ENCODE data around the gene GLMP. TPM values are rescaled to one million over a fixed set of nuclear protein-coding genes. Genes with fewer than 3 reads are reported as not detected.
A peak's percentile ranks its signal among the peaks of the same experiment; 100 is the strongest.

Gene GLMP
- 10 to 100 TPM; 31.9 to 53.0 (median 38.6) TPM for total RNA-seq

DNA sequence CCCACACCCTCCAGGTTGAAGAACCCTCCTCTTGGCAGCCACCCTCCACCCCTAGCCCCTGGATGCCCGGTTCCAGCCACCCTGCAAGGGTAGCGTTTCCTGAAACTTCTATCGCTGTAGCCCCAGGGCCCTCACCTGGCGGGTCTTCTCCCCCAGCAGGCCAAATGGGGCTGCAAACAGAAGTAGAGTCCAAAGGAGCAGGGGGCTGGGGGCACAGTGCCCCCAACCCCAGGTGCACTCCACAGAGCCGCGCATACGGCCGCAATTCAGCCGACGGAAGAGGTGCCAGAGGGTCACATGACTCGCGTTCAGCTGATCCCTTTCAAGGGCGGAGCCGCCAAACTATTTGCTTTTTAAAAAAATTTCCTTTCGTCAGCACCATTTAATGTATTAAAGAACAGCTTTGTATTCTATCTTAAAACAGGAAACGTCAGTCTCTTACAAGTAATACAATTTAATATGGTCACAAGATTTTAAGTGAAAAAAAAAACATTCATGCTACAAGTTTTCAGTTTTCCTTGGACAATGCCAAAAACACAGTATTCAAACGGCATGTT is at the start of gene GLMP:
GLMP (minus strand) TSS at position 289 of the 557 bp plus-strand sequence; CDS start at position 255, 34 bp downstream.
- no peaks in the 10 kb centered on the region for H3K27me3 ChIP-seq
- peak within 1 kb of the TSS; percentile 49 to 80 for H3K4me3 ChIP-seq
- no peaks in the 10 kb centered on the region for H3K9me3 ChIP-seq
- ATAC-seq = peak; percentile 41
- peak within 1 kb of the TSS in 3 of 4 donors; percentile 62 to 80 (median 79) for H3K27ac ChIP-seq
- H3K4me1 ChIP-seq = peaks cover 0 to 56% (median 9%) of the 10 kb centered on the region in 3 donors
- H3K36me3 ChIP-seq = peaks cover 0 to 14% of the 10 kb centered on the region in 2 donors
- 0 to 4% methylated on average over 7 to 8 of the region's 17 CpGs for WGBS, 2 donors (ENCODE audit: low coverage in 1 of 2)
- TF ChIP-seq, protein P1, sequence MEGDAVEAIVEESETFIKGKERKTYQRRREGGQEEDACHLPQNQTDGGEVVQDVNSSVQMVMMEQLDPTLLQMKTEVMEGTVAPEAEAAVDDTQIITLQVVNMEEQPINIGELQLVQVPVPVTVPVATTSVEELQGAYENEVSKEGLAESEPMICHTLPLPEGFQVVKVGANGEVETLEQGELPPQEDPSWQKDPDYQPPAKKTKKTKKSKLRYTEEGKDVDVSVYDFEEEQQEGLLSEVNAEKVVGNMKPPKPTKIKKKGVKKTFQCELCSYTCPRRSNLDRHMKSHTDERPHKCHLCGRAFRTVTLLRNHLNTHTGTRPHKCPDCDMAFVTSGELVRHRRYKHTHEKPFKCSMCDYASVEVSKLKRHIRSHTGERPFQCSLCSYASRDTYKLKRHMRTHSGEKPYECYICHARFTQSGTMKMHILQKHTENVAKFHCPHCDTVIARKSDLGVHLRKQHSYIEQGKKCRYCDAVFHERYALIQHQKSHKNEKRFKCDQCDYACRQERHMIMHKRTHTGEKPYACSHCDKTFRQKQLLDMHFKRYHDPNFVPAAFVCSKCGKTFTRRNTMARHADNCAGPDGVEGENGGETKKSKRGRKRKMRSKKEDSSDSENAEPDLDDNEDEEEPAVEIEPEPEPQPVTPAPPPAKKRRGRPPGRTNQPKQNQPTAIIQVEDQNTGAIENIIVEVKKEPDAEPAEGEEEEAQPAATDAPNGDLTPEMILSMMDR (IDR thresholded peaks at IDR 0.05) = no peak
- TF ChIP-seq POLR2AphosphoS5 (IDR thresholded peaks at IDR 0.05) = peak; percentile 30
- TF ChIP-seq POLR2A (IDR thresholded peaks at IDR 0.05) = peak in 1 of 2 donors; percentile 15
- TF ChIP-seq EP300 (IDR thresholded peaks at IDR 0.05) = no peak

DNA sequence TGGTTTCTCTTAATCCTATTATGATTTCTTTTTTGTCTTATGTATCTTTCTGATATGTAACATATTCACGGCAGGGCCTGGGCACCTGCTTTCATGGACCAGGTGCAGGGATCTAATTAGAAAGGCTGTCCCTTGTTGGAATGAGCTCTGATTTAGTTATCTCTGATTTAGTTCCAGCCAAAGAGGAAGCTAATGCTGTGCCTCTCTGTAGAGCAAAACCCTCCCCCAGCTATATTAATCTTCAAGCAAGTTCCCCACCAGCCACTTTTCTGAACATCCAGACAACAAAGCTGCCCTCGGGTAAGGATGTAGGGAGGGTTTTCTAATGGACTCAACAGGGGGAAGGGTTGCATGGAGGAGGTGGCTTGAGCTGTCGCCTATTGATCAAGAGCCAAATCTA is 48.9 kb upstream of the GLMP start:
- no peak overlapping the region for H3K4me3 ChIP-seq
- peaks cover 9% of the 10 kb centered on the region for H3K27me3 ChIP-seq
- H3K36me3 ChIP-seq = no peaks in the 10 kb centered on the region
- 66% methylated on average over 3 of the region's 3 CpGs; no CpG with 5 or more reads in 1 of the 2 donors for WGBS, 2 donors (ENCODE audit: low coverage in 1 of 2)
- no peak for ATAC-seq
- H3K27ac ChIP-seq = no peak overlapping the region
- TF ChIP-seq, protein P1 (IDR thresholded peaks at IDR 0.05) = no peak
- TF ChIP-seq POLR2AphosphoS5 (IDR thresholded peaks at IDR 0.05) = no peak
- TF ChIP-seq EP300 (IDR thresholded peaks at IDR 0.05) = no peak
- H3K4me1 ChIP-seq = no peaks in the 10 kb centered on the region
- H3K9me3 ChIP-seq = no peaks in the 10 kb centered on the region

GRCh38 chr1:156342166-156342955 is 46.9 kb upstream of the GLMP start:
- no peak for ATAC-seq
- 75% methylated on average over 1 of the region's 1 CpG; no CpG with 5 or more reads in 1 of the 2 donors for WGBS, 2 donors (ENCODE audit: low coverage in 1 of 2)
- Histone ChIP-seq H3K27ac (no peak overlapping the region), H3K4me3 (no peak overlapping the region), H3K36me3 (no peaks in the 10 kb centered on the region), H3K4me1 (peaks cover 0 to under 1% (median 0%) of the 10 kb centered on the region in 3 donors), H3K9me3 (no peaks in the 10 kb centered on the region), H3K27me3 (peaks cover 9% of the 10 kb centered on the region)
- TF ChIP-seq POLR2AphosphoS5 (IDR thresholded peaks at IDR 0.05) (no peak), EP300 (IDR thresholded peaks at IDR 0.05) (no peak), POLR2A (IDR thresholded peaks at IDR 0.05) (no peak)
- TF ChIP-seq, protein P1 (IDR thresholded peaks at IDR 0.05) = no peak

DNA sequence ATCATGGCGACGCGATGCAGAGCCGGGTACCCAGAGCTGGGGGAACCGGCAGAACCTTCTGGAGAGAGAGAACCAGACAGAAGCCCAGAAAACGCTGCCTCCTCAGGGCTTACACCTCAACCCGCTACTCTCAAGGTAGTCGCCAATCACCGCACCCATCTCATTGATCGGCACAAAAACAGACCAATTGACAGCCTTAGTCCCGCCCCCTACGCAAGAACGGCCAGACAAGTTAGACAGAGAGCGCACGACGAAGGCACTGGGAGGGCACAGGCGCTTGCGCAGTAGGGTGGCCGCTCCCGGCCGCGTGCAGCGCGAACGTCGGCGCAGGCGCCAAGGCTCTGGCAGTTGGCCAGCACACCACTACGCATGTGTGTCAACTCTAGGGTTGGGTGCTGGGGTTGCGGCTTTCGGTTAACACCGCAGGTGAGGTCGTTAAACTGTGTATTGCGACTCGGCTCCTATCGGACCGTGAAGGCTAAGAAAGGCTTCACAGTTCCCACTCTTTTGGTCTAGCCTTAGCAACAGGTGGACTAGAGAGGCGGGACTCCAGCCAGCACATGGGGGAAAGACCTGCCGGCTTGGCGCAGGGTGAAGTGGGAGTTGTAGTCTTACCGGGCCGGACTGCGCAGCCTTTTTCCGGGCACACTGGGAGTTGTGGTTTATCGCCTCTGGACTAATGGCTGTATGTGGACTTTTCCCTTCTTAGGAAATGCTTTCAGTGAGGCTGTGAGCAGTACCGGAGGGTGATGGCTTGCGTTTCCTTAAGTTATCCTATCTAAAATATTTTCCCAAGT is 42.9 kb upstream of the GLMP start, which contains the start of the genes CCT3 and TSACC:
CCT3 (minus strand) TSS at position 113 of the 797 bp plus-strand sequence; CDS start at position 5, 108 bp downstream.
TSACC (plus strand) TSS at position 347 of the 797 bp plus-strand sequence. CDS start 1,232 bp downstream, outside the sequence.
- Histone ChIP-seq H3K9me3 (no peaks in the 10 kb centered on the region), H3K4me1 (peaks cover 0 to 27% (median 12%) of the 10 kb centered on the region in 3 donors), H3K27ac (peak within 1 kb of the TSS; percentile 3 to 91 (median 88)), H3K4me3 (peak within 1 kb of the TSS; percentile 48 to 77), H3K36me3 (peaks cover 0 to 24% of the 10 kb centered on the region in 2 donors), H3K27me3 (no peaks in the 10 kb centered on the region)
- ATAC-seq = peak; percentile 99
- 0% methylated on average over 10 of the region's 47 CpGs for WGBS, 2 donors (ENCODE audit: low coverage in 1 of 2)
- TF ChIP-seq POLR2A (IDR thresholded peaks at IDR 0.05) (peak; percentile 43 to 57), POLR2AphosphoS5 (IDR thresholded peaks at IDR 0.05) (peak; percentile 61), EP300 (IDR thresholded peaks at IDR 0.05) (no peak)

- peak overlapping the region; percentile 0 to 91 (median 88) for H3K27ac ChIP-seq
- no peaks in the 10 kb centered on the region for H3K27me3 ChIP-seq
- 0 to 1% methylated on average over 12 to 14 of the region's 14 CpGs for WGBS, 2 donors (ENCODE audit: low coverage in 1 of 2)
- peaks cover 0 to 30% of the 10 kb centered on the region in 2 donors for H3K36me3 ChIP-seq
- peak; percentile 18 for ATAC-seq
- peak overlapping the region; percentile 48 to 77 for H3K4me3 ChIP-seq
- H3K9me3 ChIP-seq = no peaks in the 10 kb centered on the region
- TF ChIP-seq POLR2AphosphoS5 (IDR thresholded peaks at IDR 0.05) = no peak
- TF ChIP-seq POLR2A (IDR thresholded peaks at IDR 0.05) = no peak
- TF ChIP-seq EP300 (IDR thresholded peaks at IDR 0.05) = no peak
- TF ChIP-seq, protein P1 (IDR thresholded peaks at IDR 0.05) = no peak
- H3K4me1 ChIP-seq = peaks cover 0 to 27% (median 12%) of the 10 kb centered on the region in 3 donors
Observed at GRCh38 chr1:156337888-156338179, 42.4 kb upstream of the GLMP start.

Data from gastroesophageal sphincter (tissue), 4 donors.